ENCODE data around the gene MCAM.

The MCAM gene

GRCh38 chr11:119298726-119299125, 18.2 kb downstream of the MCAM start:
- H4K20me1 ChIP-seq (ENCODE audit: insufficient read depth, low read length) = no peaks in the 10 kb centered on the region

DNA sequence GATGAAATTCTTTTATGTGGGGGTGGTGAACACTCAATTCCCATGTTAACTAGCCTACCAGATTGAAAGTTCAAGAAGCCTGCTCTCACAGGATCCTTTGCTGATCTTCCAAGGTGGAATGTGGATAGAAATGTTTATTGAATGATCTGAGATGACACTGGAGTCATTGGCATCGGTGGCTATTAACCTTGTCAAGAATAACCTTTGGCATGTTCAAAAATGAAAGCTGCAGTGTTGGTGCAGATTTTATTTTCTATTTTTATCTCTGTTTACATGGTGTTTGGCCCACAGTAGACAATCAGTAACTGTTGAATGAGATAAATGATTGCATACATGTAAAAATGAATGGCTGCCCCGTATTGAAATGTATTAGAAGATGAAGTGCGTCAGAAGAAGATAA, 19.0 kb downstream of the MCAM start:
- H3K4me2 ChIP-seq (ENCODE audit: low read depth, low read length) = no peak overlapping the region
- no peaks in the 10 kb centered on the region for H4K20me1 ChIP-seq (ENCODE audit: insufficient read depth, low read length)
- DNase-seq = no peak
- H3K9me3 ChIP-seq (replicated peaks; ENCODE audit: insufficient read depth, low read length) = no peaks in the 10 kb centered on the region
- no peak overlapping the region for H2AFZ ChIP-seq (ENCODE audit: low read length)
- no peaks in the 10 kb centered on the region for H3K9me2 ChIP-seq (replicated peaks; ENCODE audit: insufficient read depth, low read length)
- no peak overlapping the region for H3K9ac ChIP-seq (ENCODE audit: low read length)
- no peaks in the 10 kb centered on the region for H3K79me2 ChIP-seq (ENCODE audit: low read length)
- TF ChIP-seq EZH2 (optimal IDR thresholded peaks at IDR 0.05; ENCODE audit: low read depth, low read length) (no peak), EZH2phosphoT487 (IDR thresholded peaks at IDR 0.05; ENCODE audit: low read length) (no peak)
- TF ChIP-seq, protein P1, sequence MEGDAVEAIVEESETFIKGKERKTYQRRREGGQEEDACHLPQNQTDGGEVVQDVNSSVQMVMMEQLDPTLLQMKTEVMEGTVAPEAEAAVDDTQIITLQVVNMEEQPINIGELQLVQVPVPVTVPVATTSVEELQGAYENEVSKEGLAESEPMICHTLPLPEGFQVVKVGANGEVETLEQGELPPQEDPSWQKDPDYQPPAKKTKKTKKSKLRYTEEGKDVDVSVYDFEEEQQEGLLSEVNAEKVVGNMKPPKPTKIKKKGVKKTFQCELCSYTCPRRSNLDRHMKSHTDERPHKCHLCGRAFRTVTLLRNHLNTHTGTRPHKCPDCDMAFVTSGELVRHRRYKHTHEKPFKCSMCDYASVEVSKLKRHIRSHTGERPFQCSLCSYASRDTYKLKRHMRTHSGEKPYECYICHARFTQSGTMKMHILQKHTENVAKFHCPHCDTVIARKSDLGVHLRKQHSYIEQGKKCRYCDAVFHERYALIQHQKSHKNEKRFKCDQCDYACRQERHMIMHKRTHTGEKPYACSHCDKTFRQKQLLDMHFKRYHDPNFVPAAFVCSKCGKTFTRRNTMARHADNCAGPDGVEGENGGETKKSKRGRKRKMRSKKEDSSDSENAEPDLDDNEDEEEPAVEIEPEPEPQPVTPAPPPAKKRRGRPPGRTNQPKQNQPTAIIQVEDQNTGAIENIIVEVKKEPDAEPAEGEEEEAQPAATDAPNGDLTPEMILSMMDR (IDR thresholded peaks at IDR 0.05; ENCODE audit: low read length) = no peak
- H3K36me3 ChIP-seq (replicated peaks; ENCODE audit: insufficient read depth, low read length) = no peaks in the 10 kb centered on the region
- no peaks in the 10 kb centered on the region for H3K27me3 ChIP-seq (replicated peaks; ENCODE audit: insufficient read depth, low read length)
- H3K27ac ChIP-seq (ENCODE audit: low read length) = no peak overlapping the region
- no peaks in the 10 kb centered on the region for H3F3A ChIP-seq (ENCODE audit: insufficient read depth, low read length)
- no peaks in the 10 kb centered on the region for H3K4me1 ChIP-seq (ENCODE audit: low read length)
- no peak overlapping the region for H3K4me3 ChIP-seq (ENCODE audit: low read length)

More at GRCh38 chr11:119298726-119299125, 18.2 kb downstream of the MCAM start:
- Histone ChIP-seq H3K9me3 (replicated peaks; ENCODE audit: insufficient read depth, low read length) (no peaks in the 10 kb centered on the region), H3K4me3 (ENCODE audit: low read length) (no peak overlapping the region), H3K9me2 (replicated peaks; ENCODE audit: insufficient read depth, low read length) (no peaks in the 10 kb centered on the region), H3K36me3 (replicated peaks; ENCODE audit: insufficient read depth, low read length) (no peaks in the 10 kb centered on the region), H3K4me2 (ENCODE audit: low read depth, low read length) (no peak overlapping the region), H3K4me1 (ENCODE audit: low read length) (no peaks in the 10 kb centered on the region), H3F3A (ENCODE audit: insufficient read depth, low read length) (no peaks in the 10 kb centered on the region), H3K27me3 (replicated peaks; ENCODE audit: insufficient read depth, low read length) (no peaks in the 10 kb centered on the region), H3K79me2 (ENCODE audit: low read length) (no peaks in the 10 kb centered on the region), H3K27ac (ENCODE audit: low read length) (no peak overlapping the region), H3K9ac (ENCODE audit: low read length) (no peak overlapping the region), H2AFZ (ENCODE audit: low read length) (no peak overlapping the region)
- DNase-seq = no peak
- TF ChIP-seq EZH2phosphoT487 (IDR thresholded peaks at IDR 0.05; ENCODE audit: low read length) (no peak), EZH2 (optimal IDR thresholded peaks at IDR 0.05; ENCODE audit: low read depth, low read length) (no peak)
- TF ChIP-seq, protein P1 (IDR thresholded peaks at IDR 0.05; ENCODE audit: low read length) = no peak

DNA sequence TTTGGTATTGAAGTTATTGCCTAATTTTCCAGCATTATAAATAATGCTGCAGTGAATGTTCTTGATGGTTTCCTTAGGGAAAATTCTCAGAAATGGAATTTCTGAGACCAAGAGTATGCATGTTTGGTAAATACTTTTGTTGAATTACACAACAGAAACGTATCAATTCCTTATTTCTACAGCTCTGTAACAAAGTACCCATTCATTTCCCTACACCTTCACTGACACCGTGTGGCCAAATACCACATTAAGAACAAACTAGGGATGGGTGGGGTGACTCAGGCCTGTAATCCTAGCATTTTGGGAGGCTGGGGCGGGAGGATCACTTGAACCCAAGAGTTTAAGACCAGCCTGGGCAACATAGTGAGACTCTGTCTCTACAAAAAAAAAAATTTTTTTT, 21.8 kb downstream of the MCAM start:
- H3K9me2 ChIP-seq (replicated peaks; ENCODE audit: insufficient read depth, low read length) = no peaks in the 10 kb centered on the region
- H3K9me3 ChIP-seq (replicated peaks; ENCODE audit: insufficient read depth, low read length) = no peaks in the 10 kb centered on the region
- no peaks in the 10 kb centered on the region for H3K36me3 ChIP-seq (replicated peaks; ENCODE audit: insufficient read depth, low read length)
- no peak overlapping the region for H3K4me3 ChIP-seq (ENCODE audit: low read length)
- H3K9ac ChIP-seq (ENCODE audit: low read length) = no peak overlapping the region
- H4K20me1 ChIP-seq (ENCODE audit: insufficient read depth, low read length) = no peaks in the 10 kb centered on the region
- no peaks in the 10 kb centered on the region for H3K4me1 ChIP-seq (ENCODE audit: low read length)
- DNase-seq = no peak
- no peak overlapping the region for H3K27ac ChIP-seq (ENCODE audit: low read length)
- H3K4me2 ChIP-seq (ENCODE audit: low read depth, low read length) = no peak overlapping the region
- no peaks in the 10 kb centered on the region for H3F3A ChIP-seq (ENCODE audit: insufficient read depth, low read length)
- H3K27me3 ChIP-seq (replicated peaks; ENCODE audit: insufficient read depth, low read length) = no peaks in the 10 kb centered on the region
- no peak overlapping the region for H2AFZ ChIP-seq (ENCODE audit: low read length)
- TF ChIP-seq, protein P1 (IDR thresholded peaks at IDR 0.05; ENCODE audit: low read length) = peak; percentile 10; the same call in 1 of the 2 replicates
- no peak for TF ChIP-seq EZH2 (optimal IDR thresholded peaks at IDR 0.05; ENCODE audit: low read depth, low read length)
- no peaks in the 10 kb centered on the region for H3K79me2 ChIP-seq (ENCODE audit: low read length)

Measured in MM.1S (cell line).